ENCODE results near the gene NSUN6.

The NSUN6 gene

GRCh38 chr10:18561861-18562551 lies 89.4 kb downstream of the NSUN6 start:
- DNase-seq, result no peak

- no peak for DNase-seq
Measured at GRCh38 chr10:18557960-18558359, 93.4 kb downstream of the NSUN6 start.

GRCh38 chr10:18556522-18557147 lies 94.8 kb downstream of the NSUN6 start:
- DNase-seq, result no peak

GRCh38 chr10:18554479-18554878 lies 96.9 kb downstream of the NSUN6 start:
- no peak for DNase-seq

GRCh38 chr10:18551473-18551872 lies 99.9 kb downstream of the NSUN6 start:
- no peak for DNase-seq

- DNase-seq, result no peak
Measured at GRCh38 chr10:18549105-18549504, 102.3 kb downstream of the NSUN6 start.

- DNase-seq, result no peak
Measured at GRCh38 chr10:18545621-18546305, 105.6 kb downstream of the NSUN6 start.

GRCh38 chr10:18542832-18543231 lies 108.6 kb downstream of the NSUN6 start:
- DNase-seq, result no peak

- DNase-seq, result no peak
Measured at GRCh38 chr10:18540195-18540594, 111.2 kb downstream of the NSUN6 start.

GRCh38 chr10:18539335-18539734 lies 112.1 kb downstream of the NSUN6 start:
- no peak for DNase-seq

- no peak for DNase-seq
Measured at GRCh38 chr10:18533896-18534295, 117.5 kb downstream of the NSUN6 start.

GRCh38 chr10:18532881-18533535 lies 118.4 kb downstream of the NSUN6 start:
- DNase-seq, result peak in 1 of 14 donors; percentile 57

- DNase-seq, result no peak
Measured at GRCh38 chr10:18528292-18528691, 123.1 kb downstream of the NSUN6 start.

- DNase-seq, result no peak
Measured at GRCh38 chr10:18527687-18528086, 123.7 kb downstream of the NSUN6 start.

- no peak for DNase-seq
Measured at GRCh38 chr10:18523858-18524257, 127.5 kb downstream of the NSUN6 start.

GRCh38 chr10:18523025-18523424 lies 128.4 kb downstream of the NSUN6 start:
- DNase-seq, result peak in 1 of 14 donors; percentile 18

- DNase-seq, result no peak
Measured at GRCh38 chr10:18516851-18517250, 134.5 kb downstream of the NSUN6 start.

- DNase-seq, result no peak
Measured at GRCh38 chr10:18514537-18514936, 136.8 kb downstream of the NSUN6 start.

GRCh38 chr10:18508587-18508986 lies 142.8 kb downstream of the NSUN6 start:
- no peak for DNase-seq

- peak in 1 of 14 donors; percentile 37 for DNase-seq
Measured at GRCh38 chr10:18505456-18506118, 145.8 kb downstream of the NSUN6 start.

- peak in 1 of 14 donors; percentile 68 for DNase-seq
Measured at GRCh38 chr10:18504161-18504560, 147.2 kb downstream of the NSUN6 start.

GRCh38 chr10:18501629-18502028 lies 149.8 kb downstream of the NSUN6 start:
- no peak for DNase-seq

GRCh38 chr10:18501198-18501597 lies 150.2 kb downstream of the NSUN6 start:
- DNase-seq, result peak in 1 of 14 donors; percentile 72
